ENCODE measurements around the gene NSMCE1.

DNA sequence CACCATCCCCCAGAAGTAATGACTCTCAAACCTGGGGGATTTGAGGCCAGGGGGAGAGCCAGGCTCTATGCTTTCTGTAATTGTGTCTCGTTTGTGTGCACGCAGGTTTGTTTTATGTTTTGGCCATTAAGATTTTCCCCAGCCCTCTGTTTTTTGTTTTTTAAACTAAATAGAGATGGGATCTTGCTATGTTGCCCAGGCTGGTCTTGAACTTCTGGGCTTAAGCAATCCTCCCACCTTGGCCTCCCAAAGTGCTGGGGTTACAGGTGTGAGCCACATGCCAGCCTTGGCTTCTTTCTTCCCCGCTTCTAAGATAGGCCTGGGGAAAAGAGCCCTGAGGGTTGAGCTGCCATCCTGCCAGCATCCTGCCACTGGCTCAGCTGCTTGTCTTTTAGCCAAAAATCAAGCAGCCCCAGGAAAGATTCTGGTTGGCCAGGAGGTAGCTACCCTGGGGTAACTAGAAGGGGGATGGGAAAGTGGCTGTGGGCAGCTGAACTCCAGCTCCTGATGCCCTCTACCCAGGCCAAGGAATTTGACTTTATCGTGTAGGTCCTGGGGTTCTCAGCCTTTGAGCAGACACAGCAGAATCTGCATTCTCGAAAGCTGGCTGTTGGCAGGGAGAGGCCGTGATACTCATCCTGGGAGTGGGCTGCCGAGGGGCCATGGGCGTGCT is 46.9 kb downstream of the NSMCE1 start:
- no peak for TF ChIP-seq TOX (CRISPR knock-in tag; IDR thresholded peaks at IDR 0.05; ENCODE audit: borderline replicate concordance)
- TF ChIP-seq ZFP3 (CRISPR knock-in tag; IDR thresholded peaks at IDR 0.05) = no peak

Data from SK-N-SH treated with all-trans-retinoic acid at 6 μM for 48 hours (cell line).